Ishikawa (cell line): ENCODE results near the gene SH3RF3.

Source experiments
- CEBPB ChIP-seq: IDR thresholded peaks from 2 replicates; pipeline ENCODE4 v1.6.1; 2012
- CREB1 ChIP-seq: IDR thresholded peaks from 2 replicates; pipeline ENCODE4 v1.6.1; 2012; ENCODE audit warnings: low read depth
- EGR1 ChIP-seq: IDR thresholded peaks from 2 replicates; pipeline ENCODE4 v1.6.1; 2012
- EP300 ChIP-seq: IDR thresholded peaks from 2 replicates; pipeline ENCODE4 v1.6.1; 2012; ENCODE audit warnings: borderline replicate concordance
- FOXM1 ChIP-seq: IDR thresholded peaks from 2 replicates; pipeline ENCODE4 v1.6.1; 2012; ENCODE audit warnings: low read depth, borderline replicate concordance
- NFIC ChIP-seq: IDR thresholded peaks from 2 replicates; pipeline ENCODE4 v1.6.1; 2012
- RAD21 ChIP-seq: IDR thresholded peaks from 2 replicates; pipeline ENCODE4 v1.6.1; 2012; ENCODE audit warnings: low read depth
- TAF1 ChIP-seq: IDR thresholded peaks from 2 replicates; pipeline ENCODE4 v1.6.1; 2012; ENCODE audit warnings: low read depth, mild to moderate bottlenecking
- TCF12 ChIP-seq: IDR thresholded peaks from 2 replicates; pipeline ENCODE4 v1.6.1; 2012; ENCODE audit warnings: low read depth
- TEAD4 ChIP-seq: IDR thresholded peaks from 2 replicates; pipeline ENCODE4 v1.6.1; 2012
- YY1 ChIP-seq: IDR thresholded peaks from 2 replicates; pipeline ENCODE4 v1.6.1; 2012; ENCODE audit warnings: low read depth
- ZBTB7A ChIP-seq: IDR thresholded peaks from 2 replicates; pipeline ENCODE4 v1.6.1; 2012; ENCODE audit warnings: low read depth
- TF ChIP-seq, protein P1 (sequence below): IDR thresholded peaks from 2 replicates; pipeline ENCODE4 v1.6.1; 2012; ENCODE audit warnings: low read depth, mild to moderate bottlenecking
- TF ChIP-seq, protein P2 (sequence below): IDR thresholded peaks from 2 replicates; pipeline ENCODE4 v1.6.1; 2012
- TF ChIP-seq, protein P3 (sequence below): IDR thresholded peaks from 2 replicates; pipeline ENCODE4 v1.6.1; 2012

Gene SH3RF3

DNA sequence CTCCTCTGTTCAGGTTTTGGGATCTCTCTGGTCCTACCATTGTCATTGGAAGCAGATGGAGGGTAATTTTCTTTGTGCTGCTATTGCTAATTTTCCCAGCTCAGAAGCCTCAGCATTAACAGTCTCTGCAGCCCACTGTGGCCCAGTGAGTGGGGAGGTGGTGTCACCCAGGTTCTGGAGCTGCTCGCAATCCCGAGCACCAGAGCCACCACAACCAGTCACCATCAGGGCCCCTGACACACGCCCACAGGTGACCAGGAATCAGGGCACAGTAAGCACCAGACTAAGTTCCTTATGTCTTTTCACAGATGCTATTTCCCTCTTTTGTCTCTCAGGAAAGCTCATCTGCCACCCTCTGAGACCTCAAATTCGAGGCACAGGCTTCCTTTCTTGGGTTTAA is 396.8 kb downstream of the SH3RF3 start:
- TF ChIP-seq FOXM1, result no peak
- TF ChIP-seq TCF12, result no peak
- TF ChIP-seq RAD21, result no peak
- TF ChIP-seq, protein P1, sequence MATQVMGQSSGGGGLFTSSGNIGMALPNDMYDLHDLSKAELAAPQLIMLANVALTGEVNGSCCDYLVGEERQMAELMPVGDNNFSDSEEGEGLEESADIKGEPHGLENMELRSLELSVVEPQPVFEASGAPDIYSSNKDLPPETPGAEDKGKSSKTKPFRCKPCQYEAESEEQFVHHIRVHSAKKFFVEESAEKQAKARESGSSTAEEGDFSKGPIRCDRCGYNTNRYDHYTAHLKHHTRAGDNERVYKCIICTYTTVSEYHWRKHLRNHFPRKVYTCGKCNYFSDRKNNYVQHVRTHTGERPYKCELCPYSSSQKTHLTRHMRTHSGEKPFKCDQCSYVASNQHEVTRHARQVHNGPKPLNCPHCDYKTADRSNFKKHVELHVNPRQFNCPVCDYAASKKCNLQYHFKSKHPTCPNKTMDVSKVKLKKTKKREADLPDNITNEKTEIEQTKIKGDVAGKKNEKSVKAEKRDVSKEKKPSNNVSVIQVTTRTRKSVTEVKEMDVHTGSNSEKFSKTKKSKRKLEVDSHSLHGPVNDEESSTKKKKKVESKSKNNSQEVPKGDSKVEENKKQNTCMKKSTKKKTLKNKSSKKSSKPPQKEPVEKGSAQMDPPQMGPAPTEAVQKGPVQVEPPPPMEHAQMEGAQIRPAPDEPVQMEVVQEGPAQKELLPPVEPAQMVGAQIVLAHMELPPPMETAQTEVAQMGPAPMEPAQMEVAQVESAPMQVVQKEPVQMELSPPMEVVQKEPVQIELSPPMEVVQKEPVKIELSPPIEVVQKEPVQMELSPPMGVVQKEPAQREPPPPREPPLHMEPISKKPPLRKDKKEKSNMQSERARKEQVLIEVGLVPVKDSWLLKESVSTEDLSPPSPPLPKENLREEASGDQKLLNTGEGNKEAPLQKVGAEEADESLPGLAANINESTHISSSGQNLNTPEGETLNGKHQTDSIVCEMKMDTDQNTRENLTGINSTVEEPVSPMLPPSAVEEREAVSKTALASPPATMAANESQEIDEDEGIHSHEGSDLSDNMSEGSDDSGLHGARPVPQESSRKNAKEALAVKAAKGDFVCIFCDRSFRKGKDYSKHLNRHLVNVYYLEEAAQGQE, result no peak
- TF ChIP-seq, protein P2, sequence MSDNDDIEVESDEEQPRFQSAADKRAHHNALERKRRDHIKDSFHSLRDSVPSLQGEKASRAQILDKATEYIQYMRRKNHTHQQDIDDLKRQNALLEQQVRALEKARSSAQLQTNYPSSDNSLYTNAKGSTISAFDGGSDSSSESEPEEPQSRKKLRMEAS, result no peak
- TF ChIP-seq YY1, result no peak
- no peak for TF ChIP-seq ZBTB7A
- no peak for TF ChIP-seq CREB1
- no peak for TF ChIP-seq EP300
- TF ChIP-seq, protein P3, sequence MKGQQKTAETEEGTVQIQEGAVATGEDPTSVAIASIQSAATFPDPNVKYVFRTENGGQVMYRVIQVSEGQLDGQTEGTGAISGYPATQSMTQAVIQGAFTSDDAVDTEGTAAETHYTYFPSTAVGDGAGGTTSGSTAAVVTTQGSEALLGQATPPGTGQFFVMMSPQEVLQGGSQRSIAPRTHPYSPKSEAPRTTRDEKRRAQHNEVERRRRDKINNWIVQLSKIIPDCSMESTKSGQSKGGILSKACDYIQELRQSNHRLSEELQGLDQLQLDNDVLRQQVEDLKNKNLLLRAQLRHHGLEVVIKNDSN, result no peak
- no peak for TF ChIP-seq CEBPB
- TF ChIP-seq NFIC, result no peak
- no peak for TF ChIP-seq EGR1
- TF ChIP-seq TEAD4, result no peak
- TF ChIP-seq TAF1, result no peak

DNA sequence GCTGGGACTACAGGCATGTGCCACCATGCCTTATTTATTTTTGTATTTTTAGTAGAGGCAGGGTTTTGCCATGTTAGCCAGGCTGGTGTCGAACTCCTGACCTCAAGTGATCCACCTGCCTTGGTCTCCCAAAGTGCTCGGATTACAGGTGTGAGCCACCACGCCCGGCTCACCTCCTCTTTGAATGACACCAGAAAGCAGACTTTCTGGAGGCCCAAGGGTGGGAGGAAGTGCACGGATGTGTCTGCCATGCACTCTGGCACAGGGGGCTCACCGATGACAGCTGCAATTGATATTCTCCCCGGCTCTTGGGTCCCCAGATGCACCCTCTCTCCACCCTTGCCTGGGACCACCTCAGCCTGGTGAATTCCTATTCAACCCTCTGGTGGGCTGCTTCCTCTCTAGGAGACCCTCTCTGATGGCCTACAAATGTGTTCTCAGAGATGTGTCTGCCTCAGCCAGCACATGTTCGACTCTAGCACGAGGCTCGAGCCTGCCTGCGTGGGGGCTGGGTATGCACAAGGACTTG is 397.5 kb downstream of the SH3RF3 start:
- TF ChIP-seq TAF1 (no peak), CREB1 (no peak), YY1 (no peak), EGR1 (no peak)

DNA sequence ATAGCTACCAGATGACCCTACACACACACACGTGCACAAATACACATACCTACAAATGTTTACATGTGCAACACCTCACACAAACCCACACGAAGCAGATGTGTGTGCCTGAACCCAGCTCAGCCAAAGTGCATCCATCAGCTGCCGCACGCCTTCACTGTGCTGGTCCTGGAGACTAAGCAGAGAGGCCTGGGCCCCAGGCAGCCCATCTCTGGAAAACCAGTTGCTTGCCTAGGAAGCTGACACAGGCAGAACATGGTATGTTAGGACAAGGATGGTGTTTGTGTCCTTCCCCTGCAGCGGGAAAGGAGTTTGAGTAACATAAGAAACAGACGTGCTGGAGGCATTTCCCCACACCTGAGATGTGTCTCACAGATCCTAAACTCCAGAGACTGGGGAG is 398.1 kb downstream of the SH3RF3 start:
- TF ChIP-seq TCF12 (no peak), CREB1 (no peak), EGR1 (no peak), FOXM1 (no peak), NFIC (no peak), ZBTB7A (no peak), CEBPB (no peak), TAF1 (no peak), YY1 (no peak), RAD21 (no peak), TEAD4 (no peak)
- TF ChIP-seq, protein P2, result no peak
- TF ChIP-seq, protein P3, result no peak

DNA sequence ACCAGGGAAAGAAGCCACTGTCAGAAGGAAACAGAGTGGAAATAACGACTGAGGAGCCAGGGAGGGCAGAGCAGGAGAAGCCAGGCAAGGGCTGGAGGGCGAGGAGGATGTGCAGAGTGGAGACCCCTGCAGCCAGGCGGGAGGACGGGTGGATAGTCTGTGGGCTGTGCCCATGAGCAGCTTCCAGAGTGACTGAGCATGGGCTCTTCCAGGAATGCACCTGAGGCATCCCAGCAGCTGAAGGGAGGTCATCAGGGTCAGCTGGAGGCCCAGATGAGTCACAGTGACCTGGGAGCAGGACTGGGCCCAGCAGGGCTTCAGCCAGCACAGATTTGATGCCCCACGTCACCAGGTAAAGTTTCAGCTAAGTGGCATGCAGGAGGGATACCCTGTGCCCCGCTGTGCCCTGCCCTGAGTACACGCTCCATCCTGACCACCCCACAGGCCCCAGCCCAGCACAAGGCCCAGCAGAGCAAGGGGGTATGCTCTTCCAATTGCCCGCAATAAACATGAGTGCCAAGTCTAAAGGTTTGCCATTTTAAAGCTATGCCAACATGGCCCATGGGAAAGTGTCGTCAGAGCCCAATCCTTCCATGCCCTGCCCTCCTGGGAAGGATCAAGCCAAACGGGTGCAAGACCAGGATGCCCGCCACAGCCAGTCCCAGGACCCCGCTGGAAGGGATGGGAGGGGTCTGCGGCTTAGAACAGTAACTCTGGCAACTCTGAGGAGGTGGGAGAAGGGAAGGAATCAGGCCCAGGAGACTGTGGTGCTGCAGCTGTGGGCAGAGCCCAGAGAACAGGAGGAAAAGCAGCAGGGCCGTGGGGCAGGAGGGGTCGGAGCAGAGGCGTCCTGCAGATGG is 399.1 kb downstream of the SH3RF3 start:
- TF ChIP-seq CREB1 (no peak), ZBTB7A (no peak), NFIC (no peak), EP300 (no peak)

DNA sequence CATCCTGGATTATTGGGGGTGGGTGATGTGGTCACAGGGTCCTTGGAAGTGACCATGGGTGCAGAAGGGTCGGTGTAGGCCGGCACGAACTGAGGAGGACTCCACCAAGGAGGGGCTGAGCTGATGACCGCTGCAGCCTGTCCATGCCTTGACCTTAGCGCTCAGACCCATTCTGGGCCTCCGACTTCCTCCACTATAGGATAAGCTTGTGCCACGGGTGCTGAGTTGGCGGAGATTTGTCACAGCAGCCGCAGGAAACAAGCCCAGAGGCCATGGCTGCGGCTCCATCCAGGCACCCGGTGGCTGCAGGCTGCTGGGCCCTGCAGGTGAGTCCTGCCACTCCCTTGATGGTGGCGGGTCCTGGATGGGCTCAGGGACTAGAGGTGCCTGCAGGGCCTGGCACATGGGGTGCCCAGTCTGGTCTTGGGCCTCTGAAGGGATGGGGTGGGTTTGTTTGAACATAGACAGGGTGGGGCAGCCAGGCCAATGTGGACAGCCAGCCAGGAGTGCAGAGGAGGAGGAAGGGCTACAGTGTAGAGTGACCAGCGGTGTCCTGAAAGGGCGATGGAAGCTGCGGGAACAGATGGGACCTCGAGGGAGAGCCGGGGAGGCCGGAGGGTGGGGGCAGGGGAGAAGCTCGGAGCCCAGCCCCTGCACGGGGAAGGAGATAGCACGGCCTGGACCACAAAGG is 400.0 kb downstream of the SH3RF3 start:
- no peak for TF ChIP-seq TAF1
- TF ChIP-seq NFIC, result no peak
- TF ChIP-seq TEAD4, result no peak
- TF ChIP-seq TCF12, result no peak
- no peak for TF ChIP-seq FOXM1
- TF ChIP-seq, protein P2, result no peak
- TF ChIP-seq RAD21, result no peak
- no peak for TF ChIP-seq CREB1
- no peak for TF ChIP-seq ZBTB7A
- TF ChIP-seq EP300, result no peak

DNA sequence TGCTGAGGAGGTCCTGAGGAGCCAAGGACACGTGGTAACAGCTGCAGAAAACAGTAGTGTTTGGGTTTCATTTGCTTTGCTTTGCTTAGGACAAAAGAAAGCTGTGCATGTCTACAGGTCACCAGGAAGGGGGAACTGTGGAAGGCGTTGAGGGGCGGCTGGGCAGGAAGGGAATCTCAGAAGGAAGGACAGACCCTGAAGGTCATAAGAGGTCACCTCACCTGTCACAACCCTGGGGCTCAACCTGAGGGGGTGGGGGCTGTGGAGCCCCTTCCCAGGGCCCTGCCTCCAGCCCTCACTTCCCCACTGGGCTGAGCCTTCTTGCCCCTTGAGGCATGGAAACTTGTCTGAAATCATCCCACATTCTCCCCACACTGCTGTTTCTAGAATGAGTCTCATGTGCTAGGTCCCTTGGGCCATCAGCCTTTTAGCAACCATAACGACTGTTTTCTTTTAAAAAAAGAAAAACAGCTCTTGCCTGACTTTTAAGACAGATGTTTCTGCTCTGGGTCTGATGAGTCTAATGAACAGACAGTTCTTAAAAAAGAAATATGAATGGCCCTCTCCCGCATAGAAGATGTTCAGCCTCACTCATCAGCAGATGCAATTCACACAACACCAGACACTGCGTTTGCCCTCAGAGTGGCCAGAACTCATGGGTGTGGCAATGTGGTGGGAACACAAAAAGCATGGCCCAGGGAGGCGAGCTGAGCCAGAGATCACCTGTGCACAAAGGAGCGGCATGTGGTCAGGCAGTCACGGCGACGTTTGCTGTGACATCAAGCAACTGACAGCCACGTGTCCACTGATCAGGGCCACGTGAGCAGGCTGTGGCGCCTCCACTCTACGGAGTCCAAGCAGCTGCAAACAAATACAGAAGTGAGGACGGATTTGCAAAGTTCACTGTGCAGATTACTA is 400.8 kb downstream of the SH3RF3 start:
- no peak for TF ChIP-seq EGR1

DNA sequence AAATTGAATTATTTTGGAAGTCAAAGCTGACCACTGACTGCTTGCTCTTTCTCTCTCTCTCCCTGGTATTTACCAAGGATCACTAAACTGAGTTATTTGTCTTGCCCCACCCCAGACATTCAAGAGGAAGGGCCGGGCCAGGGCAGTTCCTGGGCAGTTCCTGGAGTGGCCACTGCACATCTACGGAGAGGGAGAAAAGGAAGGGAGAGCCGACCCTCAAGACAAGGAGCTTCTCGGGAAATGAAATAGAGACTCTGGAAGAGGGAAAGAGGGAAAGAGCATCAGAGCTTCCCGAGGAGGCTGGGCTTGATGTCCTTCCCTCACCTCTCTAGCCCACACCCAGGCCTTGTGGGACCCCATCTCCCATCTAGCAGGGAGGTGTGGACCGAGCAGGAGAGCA is 401.7 kb downstream of the SH3RF3 start:
- TF ChIP-seq TAF1, result no peak
- TF ChIP-seq CEBPB, result no peak
- TF ChIP-seq EP300, result no peak
- TF ChIP-seq CREB1, result no peak
- TF ChIP-seq RAD21, result no peak
- TF ChIP-seq, protein P3, result no peak
- TF ChIP-seq ZBTB7A, result no peak
- no peak for TF ChIP-seq FOXM1
- TF ChIP-seq TEAD4, result no peak
- TF ChIP-seq, protein P1, result no peak
- no peak for TF ChIP-seq EGR1
- no peak for TF ChIP-seq TCF12
- no peak for TF ChIP-seq NFIC
- TF ChIP-seq, protein P2, result no peak
- no peak for TF ChIP-seq YY1
